Neutrophil (primary cell): Measurements from ENCODE around the gene LSM4.

Source experiments
- H3K27ac ChIP-seq: fragments of 200-600 bp; sonication (generic); 2 replicates; pipeline ENCODE4 v1.5.1; 2016; ENCODE audit warnings: mild to moderate bottlenecking, moderate library complexity
- H3K27me3 ChIP-seq: fragments of 200-600 bp; sonication (generic); 2 replicates; pipeline ENCODE4 v1.6.0; 2016; ENCODE audit warnings: mild to moderate bottlenecking
- H3K36me3 ChIP-seq: fragments of 200-600 bp; sonication (generic); 2 replicates; pipeline ENCODE4 v1.5.1; 2017
- H3K4me1 ChIP-seq, 2 experiments: fragments of 200-600 bp in 1 of 2; sonication (generic) in 1 of 2; 1 replicate in 1 of 2; 2 replicates in 1 of 2; pipeline versions ENCODE4 v1.5.1 to v1.6.1; 2013 to 2016; ENCODE audit warnings: low read depth in 1 of 2, low read length in 1 of 2, mild to moderate bottlenecking in 1 of 2, moderate library complexity in 1 of 2; ENCODE audit not compliant: control insufficient read depth in 1 of 2, insufficient read depth in 1 of 2
- H3K4me3 ChIP-seq, 2 experiments: fragments of 200-600 bp in 1 of 2; sonication (generic) in 1 of 2; 1 replicate in 1 of 2; 2 replicates in 1 of 2; pipeline ENCODE4 v1.5.1; 2013 to 2016; ENCODE audit warnings: low read depth in 1 of 2, low read length in 1 of 2, mild to moderate bottlenecking in 1 of 2, moderate library complexity in 1 of 2
- H3K9me3 ChIP-seq: fragments of 200-600 bp; sonication (generic); 2 replicates; pipeline ENCODE4 v1.5.1; 2016
- CTCF ChIP-seq: fragments of 200-600 bp; sonication (generic); IDR thresholded peaks from 2 replicates; pipeline ENCODE4 v1.5.1; 2016; ENCODE audit warnings: antibody characterized with exemption

Gene LSM4

GRCh38 chr19:18345296-18345695 lies 22.4 kb upstream of the LSM4 start:
- Histone ChIP-seq H3K36me3 (peaks cover 20% of the 10 kb centered on the region), H3K27ac (no peak overlapping the region), H3K9me3 (no peaks in the 10 kb centered on the region), H3K27me3 (no peaks in the 10 kb centered on the region), H3K4me3 (no peak overlapping the region), H3K4me1 (peaks cover 11 to 19% of the 10 kb centered on the region in 2 experiments)
- TF ChIP-seq CTCF, result no peak

GRCh38 chr19:18344582-18344950 lies 21.7 kb upstream of the LSM4 start:
- no peak for TF ChIP-seq CTCF
- Histone ChIP-seq H3K36me3 (peaks cover 20% of the 10 kb centered on the region), H3K9me3 (no peaks in the 10 kb centered on the region), H3K27me3 (no peaks in the 10 kb centered on the region), H3K4me3 (no peak overlapping the region), H3K27ac (no peak overlapping the region), H3K4me1 (peaks cover 18 to 25% of the 10 kb centered on the region in 2 experiments)

DNA sequence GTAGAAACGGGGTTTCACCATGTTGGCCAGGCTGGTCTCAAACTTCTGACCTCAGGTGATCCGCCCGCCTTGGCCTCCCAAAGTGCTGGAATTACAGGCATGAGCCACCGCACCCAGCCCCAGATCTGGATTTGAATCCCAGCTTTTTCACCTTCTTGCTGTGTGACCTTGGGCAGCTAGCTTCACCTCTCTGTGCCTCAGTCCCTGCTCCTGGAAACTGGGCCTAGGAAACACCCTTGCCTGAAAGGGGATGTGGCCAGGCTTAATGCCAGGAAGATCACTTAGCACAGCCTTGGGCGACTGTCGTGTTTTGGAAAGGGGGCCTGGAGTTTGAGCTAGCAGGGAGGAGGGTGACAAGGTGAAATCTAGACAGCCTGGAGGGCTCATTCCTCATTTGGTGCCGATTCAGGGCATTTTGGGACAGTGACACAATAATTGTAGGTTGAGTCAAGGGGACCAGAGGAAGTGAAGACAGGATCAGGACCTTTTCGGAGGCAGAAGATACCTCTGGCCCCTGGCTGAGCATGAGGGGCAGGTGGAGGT lies 19.3 kb upstream of the LSM4 start:
- H3K27me3 ChIP-seq, result peaks cover 5% of the 10 kb centered on the region
- H3K4me1 ChIP-seq, result peaks cover 18 to 25% of the 10 kb centered on the region in 2 experiments
- peaks cover 12% of the 10 kb centered on the region for H3K36me3 ChIP-seq
- H3K9me3 ChIP-seq, result no peaks in the 10 kb centered on the region
- no peak overlapping the region for H3K4me3 ChIP-seq
- peak overlapping the region; percentile 75 for H3K27ac ChIP-seq
- no peak for TF ChIP-seq CTCF

DNA sequence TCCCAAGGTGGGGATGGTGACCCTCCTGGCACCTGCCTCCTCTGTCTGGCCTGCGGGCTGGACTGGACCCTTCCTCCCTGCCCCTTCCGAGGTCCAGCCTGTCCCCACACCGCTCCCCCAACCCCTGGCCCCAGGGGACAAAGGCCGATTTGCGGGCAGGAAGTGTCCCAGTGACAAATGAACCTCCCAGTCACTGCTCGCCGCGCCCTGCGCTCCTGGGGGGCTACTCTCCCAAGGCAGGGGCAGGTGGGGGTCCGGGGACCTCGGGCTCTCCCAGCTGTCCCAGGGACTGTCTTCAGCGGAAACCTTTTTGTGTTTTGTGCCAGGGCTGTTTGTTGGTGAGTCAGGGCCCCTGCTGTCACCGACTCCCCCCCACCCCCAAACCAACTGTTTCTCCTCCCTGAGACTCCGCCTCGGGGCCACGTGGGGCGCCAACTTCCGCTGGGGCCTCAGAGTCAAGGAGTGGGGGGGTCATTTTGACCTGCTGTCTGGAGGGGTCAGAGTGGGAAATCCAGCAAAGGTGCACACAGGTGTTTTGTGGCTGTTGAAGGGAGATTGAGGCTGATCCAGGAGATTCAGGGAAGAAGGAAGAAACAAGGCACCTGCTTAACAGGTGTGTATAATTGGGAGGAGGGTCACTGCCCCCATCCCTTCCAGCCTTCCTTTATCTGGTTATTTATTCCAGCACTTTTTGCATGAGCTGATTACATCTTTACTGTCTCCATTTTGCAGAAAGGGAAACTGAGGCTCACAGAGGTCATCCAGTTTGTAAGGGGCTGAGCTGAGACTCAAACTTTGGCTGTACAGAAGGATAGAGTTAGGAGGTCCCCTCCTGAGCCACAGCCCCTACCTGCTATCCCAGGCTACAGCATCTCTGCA lies 18.4 kb upstream of the LSM4 start:
- no peaks in the 10 kb centered on the region for H3K9me3 ChIP-seq
- TF ChIP-seq CTCF, result no peak
- H3K4me1 ChIP-seq, result peaks cover 18 to 25% of the 10 kb centered on the region in 2 experiments
- H3K27ac ChIP-seq, result peak overlapping the region; percentile 75
- H3K27me3 ChIP-seq, result peaks cover 5% of the 10 kb centered on the region
- H3K4me3 ChIP-seq, result peak overlapping the region; percentile 80 to 82
- H3K36me3 ChIP-seq, result peaks cover 12% of the 10 kb centered on the region

DNA sequence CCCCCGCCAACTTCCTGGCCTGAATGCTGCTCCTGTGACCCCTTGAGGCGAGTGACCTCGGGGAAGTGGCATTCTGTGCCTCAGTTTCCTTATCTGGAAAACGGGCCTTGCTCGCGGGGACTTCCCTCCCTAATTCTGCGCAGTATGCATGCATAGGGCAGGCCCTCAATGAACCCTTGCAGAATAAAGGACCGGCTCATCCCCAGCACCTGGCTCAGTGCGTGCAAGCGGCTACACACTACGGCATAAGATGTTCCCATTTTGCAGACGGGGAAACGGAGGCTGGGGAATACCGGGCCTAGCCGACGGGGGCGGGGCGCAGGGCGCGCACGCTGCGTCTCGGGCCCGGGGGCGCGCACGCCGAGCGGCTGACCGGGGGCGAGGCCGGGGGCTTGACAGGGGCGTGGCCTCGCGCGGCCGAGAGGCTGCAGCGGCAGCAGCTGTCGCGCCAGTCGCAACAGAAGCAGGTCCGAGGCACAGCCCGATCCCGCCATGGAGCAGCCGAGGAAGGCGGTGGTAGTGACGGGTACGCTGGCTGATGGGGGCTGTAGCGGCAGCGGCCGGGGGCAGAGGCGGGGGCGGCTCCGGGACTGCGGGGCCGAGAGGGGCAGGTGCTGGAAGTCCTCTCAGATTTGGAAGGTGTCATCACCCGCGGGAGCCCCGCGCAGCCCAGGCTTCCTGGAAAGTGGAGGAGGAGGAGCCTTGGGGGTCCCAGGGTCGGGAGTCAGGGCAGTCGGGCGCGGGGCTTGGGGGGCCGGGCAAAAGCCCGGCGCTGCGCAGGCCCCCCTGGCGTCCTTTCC lies 17.5 kb upstream of the LSM4 start, which contains the start of gene PGPEP1:
Gene PGPEP1, plus strand, starts transcription at position 409 of the 800 bp plus-strand sequence. Its CDS starts 84 bp downstream, at position 493.
- no peaks in the 10 kb centered on the region for H3K9me3 ChIP-seq
- no peak for TF ChIP-seq CTCF

More for the DNA sequence above, 17.5 kb upstream of the LSM4 start, which contains the start of gene PGPEP1:
- peaks cover 12% of the 10 kb centered on the region for H3K36me3 ChIP-seq
- peaks cover 18 to 25% of the 10 kb centered on the region in 2 experiments for H3K4me1 ChIP-seq
- peaks cover 5% of the 10 kb centered on the region for H3K27me3 ChIP-seq
- H3K27ac ChIP-seq, result peak within 1 kb of the TSS; percentile 75
- peak within 1 kb of the TSS; percentile 80 to 82 for H3K4me3 ChIP-seq
